Fibroblast of the aortic adventitia (primary cell): ENCODE results near the gene DRD4. TPM values are rescaled to one million over a fixed set of nuclear protein-coding genes. Genes with fewer than 3 reads are reported as not detected.

Experiments
- DNase-seq: peaks from one replicate; pipeline ENCODE4 v3.0.0-alpha.2; 2010; ENCODE audit warnings: low read depth
- H3K4me3 ChIP-seq: 2 replicates; pipeline ENCODE4 v1.5.1; 2011; ENCODE audit warnings: low read depth, mild to moderate bottlenecking, control low read depth, low read length, moderate library complexity
- CTCF ChIP-seq: IDR thresholded peaks from 2 replicates; pipeline ENCODE4 v1.5.1; 2011; ENCODE audit warnings: mild to moderate bottlenecking, low read length, control low read depth, inconsistent platforms; ENCODE audit not compliant: insufficient read depth
- total RNA-seq: library from RNA; depleted of rRNA; stranded (reverse); fragments of >200 nt; gene quantifications from 2 replicates; pipeline ENCODE4 v1.2.3, GENCODE V29; 2012; ENCODE audit warnings: low replicate concordance

Gene DRD4
- total RNA-seq, 1 donor = 0.09 TPM

- TF ChIP-seq CTCF = no peak
- no peak for DNase-seq
- H3K4me3 ChIP-seq = no peak overlapping the region
These were observed 9.8 kb upstream of the DRD4 start for GRCh38 chr11:627308-627576.

- no peak overlapping the region for H3K4me3 ChIP-seq
These were observed 9.0 kb upstream of the DRD4 start for GRCh38 chr11:628056-628455.

GRCh38 chr11:629237-629583 lies 7.9 kb upstream of the DRD4 start:
- no peak for DNase-seq
- no peak overlapping the region for H3K4me3 ChIP-seq
- no peak for TF ChIP-seq CTCF

More at GRCh38 chr11:628056-628455, 9.0 kb upstream of the DRD4 start:
- TF ChIP-seq CTCF = no peak
- DNase-seq = no peak

GRCh38 chr11:630871-631270 lies 6.2 kb upstream of the DRD4 start:
- H3K4me3 ChIP-seq = no peak overlapping the region
- no peak for DNase-seq
- no peak for TF ChIP-seq CTCF

GRCh38 chr11:635945-636510 lies 1.0 kb upstream of the DRD4 start:
- no peak overlapping the region for H3K4me3 ChIP-seq
- no peak for TF ChIP-seq CTCF
- no peak for DNase-seq

- peak overlapping the region; percentile 25 for H3K4me3 ChIP-seq
- no peak for DNase-seq
- TF ChIP-seq CTCF = no peak
These were observed 194 bp downstream of the DRD4 start for GRCh38 chr11:637333-637592.

GRCh38 chr11:637593-638521 lies 788 bp downstream of the DRD4 start:
- TF ChIP-seq CTCF = no peak
- no peak for DNase-seq
- H3K4me3 ChIP-seq = peak overlapping the region; percentile 25
